Measurements from ENCODE around the gene MVB12B. TPM values are rescaled to one million over a fixed set of nuclear protein-coding genes. Genes with fewer than 3 reads are reported as not detected.

MVB12B gene
- total and polyA plus RNA-seq, 2 of the 13 experiments (the other 11 are each of a cell fraction or from before 2014, with no cell fraction given) = 12.1 to 30.1 TPM

DNA sequence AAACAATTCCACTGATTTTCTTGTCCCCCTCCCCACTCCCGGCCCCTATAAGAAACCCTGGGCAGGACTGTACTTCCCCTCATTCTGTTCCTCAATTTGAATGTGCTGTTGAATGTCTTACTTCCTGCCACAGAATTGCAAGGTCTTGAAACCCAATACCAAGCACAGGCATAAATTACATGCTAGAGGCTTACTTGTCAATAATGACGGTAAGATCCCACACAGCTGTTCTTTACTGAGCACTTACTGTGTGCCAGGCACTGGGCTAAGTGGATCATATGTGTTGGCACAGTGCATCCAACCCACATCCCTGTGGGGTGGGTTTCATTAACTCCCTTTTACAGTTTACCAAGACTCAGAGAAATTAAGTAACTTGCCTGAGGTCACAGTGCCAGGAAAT, 63.4 kb downstream of the MVB12B start:
- Histone ChIP-seq H3K9ac (ENCODE audit: insufficient read depth, low read depth, low read length) (no peak overlapping the region), H3K4me2 (ENCODE audit: low read depth, low read length) (no peak overlapping the region), H3K36me3 (replicated peaks in 1 of 2; ENCODE audit: control insufficient read depth in 1 of 2, insufficient read depth in 2 of 2, low read length in 2 of 2) (peaks cover 24 to 86% of the 10 kb centered on the region in 2 experiments), H3K27ac (ENCODE audit: extremely low read length, insufficient read depth, low read length) (no peak overlapping the region), H4K20me1 (ENCODE audit: insufficient read depth, low read length) (no peaks in the 10 kb centered on the region), H3K9me3 (ENCODE audit: low read length) (no peaks in the 10 kb centered on the region), H3K79me2 (ENCODE audit: insufficient read depth, low read length) (no peaks in the 10 kb centered on the region), H3K4me1 (ENCODE audit: insufficient read depth, low read length) (no peaks in the 10 kb centered on the region), H2AFZ (ENCODE audit: low read length) (no peak overlapping the region), H3K27me3 (ENCODE audit: control insufficient read depth in 1 of 2, insufficient read depth in 2 of 2, low read length in 2 of 2) (no peaks in the 10 kb centered on the region), H3K4me3 (replicated peaks in 1 of 3; ENCODE audit: insufficient read depth in 1 of 3, low read depth in 2 of 3, low read length in 3 of 3) (no peak overlapping the region)
- no peak for ATAC-seq
- TF ChIP-seq, protein P1, sequence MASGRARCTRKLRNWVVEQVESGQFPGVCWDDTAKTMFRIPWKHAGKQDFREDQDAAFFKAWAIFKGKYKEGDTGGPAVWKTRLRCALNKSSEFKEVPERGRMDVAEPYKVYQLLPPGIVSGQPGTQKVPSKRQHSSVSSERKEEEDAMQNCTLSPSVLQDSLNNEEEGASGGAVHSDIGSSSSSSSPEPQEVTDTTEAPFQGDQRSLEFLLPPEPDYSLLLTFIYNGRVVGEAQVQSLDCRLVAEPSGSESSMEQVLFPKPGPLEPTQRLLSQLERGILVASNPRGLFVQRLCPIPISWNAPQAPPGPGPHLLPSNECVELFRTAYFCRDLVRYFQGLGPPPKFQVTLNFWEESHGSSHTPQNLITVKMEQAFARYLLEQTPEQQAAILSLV (CRISPR knock-in tag; IDR thresholded peaks at IDR 0.05; ENCODE audit: borderline replicate concordance) = no peak
- TF ChIP-seq ARNT (IDR thresholded peaks at IDR 0.05) = no peak
- TF ChIP-seq PITX1 (CRISPR knock-in tag; IDR thresholded peaks at IDR 0.05) = no peak
- no peak for TF ChIP-seq ZNF350 (CRISPR knock-in tag; IDR thresholded peaks at IDR 0.05; ENCODE audit: borderline replicate concordance, low read depth)
- TF ChIP-seq SMC3 (IDR thresholded peaks at IDR 0.05; ENCODE audit: low read length) = no peak
- TF ChIP-seq, protein P2, sequence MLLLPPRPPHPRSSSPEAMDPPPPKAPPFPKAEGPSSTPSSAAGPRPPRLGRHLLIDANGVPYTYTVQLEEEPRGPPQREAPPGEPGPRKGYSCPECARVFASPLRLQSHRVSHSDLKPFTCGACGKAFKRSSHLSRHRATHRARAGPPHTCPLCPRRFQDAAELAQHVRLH (CRISPR knock-in tag; IDR thresholded peaks at IDR 0.05; ENCODE audit: borderline replicate concordance, low read depth) = no peak
- POLR2A ChIA-PET = no interaction called here
- in situ Hi-C loops (cut with HindIII; ENCODE audit: extremely low pct_ligation_motif_present, low pct_unique_long_range_greater_than_20kb) (loop anchor here (10.0 kb wide), 1 partner anchor 985 kb away; no protein-coding TSS in a partner anchor), intact Hi-C loops (cut with micrococcal nuclease; ENCODE audit: unreplicated experiment) (no loop called here)
- BruUV-seq (replicated peaks) = no TSS peak
- FAIRE-seq = no peak
- CTCF ChIA-PET (ENCODE audit: low intra/inter-chr PET ratio, low total read pairs) = no interaction called here
- 91% methylated on average over 2 of the region's 2 CpGs for WGBS (ENCODE audit: low lambda C conversion rate)
- no peak for DNase-seq (ENCODE audit: low spot score)

DNA sequence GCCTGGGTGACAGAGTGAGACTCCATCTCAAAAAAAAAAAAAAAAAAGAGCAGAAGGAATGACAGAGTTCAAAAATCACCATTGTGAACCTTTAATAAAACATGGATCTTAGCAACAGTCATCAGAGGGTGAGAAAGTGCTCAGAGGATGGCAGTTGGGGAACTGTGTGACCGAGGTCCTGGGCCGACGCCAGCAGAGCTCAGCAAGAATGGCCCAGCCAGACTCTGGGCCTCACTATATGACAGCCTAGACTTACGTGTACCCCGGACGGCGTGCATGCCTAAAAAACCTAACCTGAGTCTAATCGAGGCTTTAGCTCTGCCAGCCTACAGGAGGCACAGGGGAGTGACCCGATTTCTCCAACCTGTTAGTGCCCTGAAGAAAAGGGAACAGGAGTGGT, 64.3 kb downstream of the MVB12B start:
- ChIA-PET POLR2A (no interaction called here), CTCF (ENCODE audit: low intra/inter-chr PET ratio, low total read pairs) (no interaction called here)
- Histone ChIP-seq H3K36me3 (replicated peaks in 1 of 2; ENCODE audit: control insufficient read depth in 1 of 2, insufficient read depth in 2 of 2, low read length in 2 of 2) (peaks cover 24 to 91% of the 10 kb centered on the region in 2 experiments), H2AFZ (ENCODE audit: low read length) (no peak overlapping the region), H3K4me3 (replicated peaks in 1 of 3; ENCODE audit: insufficient read depth in 1 of 3, low read depth in 2 of 3, low read length in 3 of 3) (no peak overlapping the region), H3K79me2 (ENCODE audit: insufficient read depth, low read length) (no peaks in the 10 kb centered on the region), H3K9ac (ENCODE audit: insufficient read depth, low read depth, low read length) (no peak overlapping the region), H3K27me3 (ENCODE audit: control insufficient read depth in 1 of 2, insufficient read depth in 2 of 2, low read length in 2 of 2) (no peaks in the 10 kb centered on the region), H3K27ac (ENCODE audit: extremely low read length, insufficient read depth, low read length) (no peak overlapping the region), H3K9me3 (ENCODE audit: low read length) (no peaks in the 10 kb centered on the region), H4K20me1 (ENCODE audit: insufficient read depth, low read length) (no peaks in the 10 kb centered on the region), H3K4me2 (ENCODE audit: low read depth, low read length) (no peak overlapping the region), H3K4me1 (ENCODE audit: insufficient read depth, low read length) (no peaks in the 10 kb centered on the region)
- TF ChIP-seq THAP11 (CRISPR knock-in tag; IDR thresholded peaks at IDR 0.05) (no peak), ZNF460 (CRISPR knock-in tag; IDR thresholded peaks at IDR 0.05; ENCODE audit: borderline replicate concordance) (no peak), ZNF34 (CRISPR knock-in tag; IDR thresholded peaks at IDR 0.05; ENCODE audit: borderline replicate concordance) (no peak), KLF9 (CRISPR knock-in tag; IDR thresholded peaks at IDR 0.05; ENCODE audit: low read depth) (no peak)
- TF ChIP-seq, protein P3, sequence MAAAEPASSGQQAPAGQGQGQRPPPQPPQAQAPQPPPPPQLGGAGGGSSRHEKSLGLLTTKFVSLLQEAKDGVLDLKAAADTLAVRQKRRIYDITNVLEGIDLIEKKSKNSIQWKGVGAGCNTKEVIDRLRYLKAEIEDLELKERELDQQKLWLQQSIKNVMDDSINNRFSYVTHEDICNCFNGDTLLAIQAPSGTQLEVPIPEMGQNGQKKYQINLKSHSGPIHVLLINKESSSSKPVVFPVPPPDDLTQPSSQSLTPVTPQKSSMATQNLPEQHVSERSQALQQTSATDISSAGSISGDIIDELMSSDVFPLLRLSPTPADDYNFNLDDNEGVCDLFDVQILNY (CRISPR knock-in tag; conservative IDR thresholded peaks at IDR 0.05) = no peak
- TF ChIP-seq, protein P4, sequence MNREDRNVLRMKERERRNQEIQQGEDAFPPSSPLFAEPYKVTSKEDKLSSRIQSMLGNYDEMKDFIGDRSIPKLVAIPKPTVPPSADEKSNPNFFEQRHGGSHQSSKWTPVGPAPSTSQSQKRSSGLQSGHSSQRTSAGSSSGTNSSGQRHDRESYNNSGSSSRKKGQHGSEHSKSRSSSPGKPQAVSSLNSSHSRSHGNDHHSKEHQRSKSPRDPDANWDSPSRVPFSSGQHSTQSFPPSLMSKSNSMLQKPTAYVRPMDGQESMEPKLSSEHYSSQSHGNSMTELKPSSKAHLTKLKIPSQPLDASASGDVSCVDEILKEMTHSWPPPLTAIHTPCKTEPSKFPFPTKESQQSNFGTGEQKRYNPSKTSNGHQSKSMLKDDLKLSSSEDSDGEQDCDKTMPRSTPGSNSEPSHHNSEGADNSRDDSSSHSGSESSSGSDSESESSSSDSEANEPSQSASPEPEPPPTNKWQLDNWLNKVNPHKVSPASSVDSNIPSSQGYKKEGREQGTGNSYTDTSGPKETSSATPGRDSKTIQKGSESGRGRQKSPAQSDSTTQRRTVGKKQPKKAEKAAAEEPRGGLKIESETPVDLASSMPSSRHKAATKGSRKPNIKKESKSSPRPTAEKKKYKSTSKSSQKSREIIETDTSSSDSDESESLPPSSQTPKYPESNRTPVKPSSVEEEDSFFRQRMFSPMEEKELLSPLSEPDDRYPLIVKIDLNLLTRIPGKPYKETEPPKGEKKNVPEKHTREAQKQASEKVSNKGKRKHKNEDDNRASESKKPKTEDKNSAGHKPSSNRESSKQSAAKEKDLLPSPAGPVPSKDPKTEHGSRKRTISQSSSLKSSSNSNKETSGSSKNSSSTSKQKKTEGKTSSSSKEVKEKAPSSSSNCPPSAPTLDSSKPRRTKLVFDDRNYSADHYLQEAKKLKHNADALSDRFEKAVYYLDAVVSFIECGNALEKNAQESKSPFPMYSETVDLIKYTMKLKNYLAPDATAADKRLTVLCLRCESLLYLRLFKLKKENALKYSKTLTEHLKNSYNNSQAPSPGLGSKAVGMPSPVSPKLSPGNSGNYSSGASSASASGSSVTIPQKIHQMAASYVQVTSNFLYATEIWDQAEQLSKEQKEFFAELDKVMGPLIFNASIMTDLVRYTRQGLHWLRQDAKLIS (CRISPR knock-in tag; IDR thresholded peaks at IDR 0.05) = no peak
- TF ChIP-seq, protein P5, sequence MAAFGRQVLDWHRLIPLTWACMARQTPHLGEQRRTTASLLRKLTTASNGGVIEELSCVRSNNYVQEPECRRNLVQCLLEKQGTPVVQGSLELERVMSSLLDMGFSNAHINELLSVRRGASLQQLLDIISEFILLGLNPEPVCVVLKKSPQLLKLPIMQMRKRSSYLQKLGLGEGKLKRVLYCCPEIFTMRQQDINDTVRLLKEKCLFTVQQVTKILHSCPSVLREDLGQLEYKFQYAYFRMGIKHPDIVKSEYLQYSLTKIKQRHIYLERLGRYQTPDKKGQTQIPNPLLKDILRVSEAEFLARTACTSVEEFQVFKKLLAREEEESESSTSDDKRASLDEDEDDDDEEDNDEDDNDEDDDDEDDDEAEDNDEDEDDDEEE (CRISPR knock-in tag; IDR thresholded peaks at IDR 0.05) = no peak
- 100% methylated on average over 9 of the region's 9 CpGs for whole genome bisulfite sequencing (ENCODE audit: low lambda C conversion rate)
- no TSS peak for BruUV-seq (replicated peaks)
- FAIRE-seq (no peak), DNase-seq (ENCODE audit: low spot score) (no peak), ATAC-seq (no peak)
- in situ Hi-C loops (cut with HindIII; ENCODE audit: extremely low pct_ligation_motif_present, low pct_unique_long_range_greater_than_20kb) = loop anchor here (10.0 kb wide), 1 partner anchor 986 kb away; no protein-coding TSS in a partner anchor
- intact Hi-C loops (cut with micrococcal nuclease; ENCODE audit: unreplicated experiment) = no loop called here
